ENCODE results near the gene TOM1L2.

- TF ChIP-seq CTCF (IDR thresholded peaks at IDR 0.05) (no peak), EZH2phosphoT487 (IDR thresholded peaks at IDR 0.05) (no peak)
Observed at GRCh38 chr17:17989618-17990017, 17.4 kb upstream of the TOM1L2 start.
